H1 (cell line): Measurements from ENCODE around the gene TNRC6C. TPM values are rescaled to one million over a fixed set of nuclear protein-coding genes. Genes with fewer than 3 reads are reported as not detected.

Experiments
- CTCF ChIA-PET: fragments of 300-600 bp; sonication (Branson Sonifier 250); formaldehyde crosslinking; loops from one replicate; lab custom pipeline; 2021; ENCODE audit not compliant: partially characterized antibody; lab: Charles Lee
- POLR2A ChIA-PET: fragments of 300-600 bp; sonication (Branson Sonifier 250); formaldehyde crosslinking; loops from one replicate; lab custom pipeline; 2021; ENCODE audit warnings: inconsistent platforms; ENCODE audit not compliant: partially characterized antibody; lab: Charles Lee
- DNase-seq, 2 experiments: peaks; one replicate each; pipeline versions ENCODE4 v3.0.0 to v3.0.0-alpha.2; 2010 to 2022; ENCODE audit warnings: low spot score in 2 of 2, low read depth in 1 of 2, mixed read lengths in 1 of 2
- FAIRE-seq: peaks from 2 replicates; lab custom pipeline; 2011; peaks lifted over from hg19 to GRCh38; lab: Jason Lieb, UNC
- H2AFZ ChIP-seq: 2 replicates; pipeline ENCODE4 v1.8.1; 2012; ENCODE audit warnings: low read length, inconsistent platforms
- H2AK5ac ChIP-seq: 2 replicates; pipeline ENCODE4 v1.6.1; 2013; ENCODE audit warnings: low read depth, low read length
- H2BK120ac ChIP-seq: replicated peaks from 2 replicates; pipeline ENCODE3; 2013; ENCODE audit warnings: low read depth, low read length, inconsistent platforms
- H2BK12ac ChIP-seq: 2 replicates; pipeline ENCODE4 v1.6.1; 2013; ENCODE audit warnings: low read depth, low read length
- H2BK15ac ChIP-seq: 2 replicates; pipeline ENCODE4 v1.6.1; 2013; ENCODE audit warnings: low read length
- H2BK20ac ChIP-seq: 2 replicates; pipeline ENCODE4 v1.6.1; 2013; ENCODE audit warnings: low read length
- H2BK5ac ChIP-seq: 2 replicates; pipeline ENCODE4 v1.6.1; 2013; ENCODE audit warnings: low read depth, low read length
- H3K14ac ChIP-seq: 2 replicates; pipeline ENCODE4 v1.6.1; 2013; ENCODE audit warnings: inconsistent platforms; ENCODE audit not compliant: insufficient read length
- H3K18ac ChIP-seq: 2 replicates; pipeline ENCODE4 v1.6.1; 2013; ENCODE audit warnings: low read length; ENCODE audit errors: extremely low read depth
- H3K23ac ChIP-seq: 2 replicates; pipeline ENCODE4 v1.6.1; 2013; ENCODE audit warnings: inconsistent platforms; ENCODE audit not compliant: insufficient read length
- H3K23me2 ChIP-seq: 2 replicates; pipeline ENCODE4 v1.6.1; 2013; ENCODE audit warnings: low read depth, low read length
- H3K27ac ChIP-seq: 2 replicates; pipeline ENCODE4 v1.6.1; 2011; ENCODE audit warnings: low read depth, low read length, inconsistent platforms
- H3K27me3 ChIP-seq, 4 experiments: replicated peaks in 1 of 4; 1 replicate in 1 of 4; 2 replicates in 3 of 4; pipeline versions ENCODE4 v1.6.1 to v1.8.1; 2011 to 2013; ENCODE audit warnings: low read length in 3 of 4, mild to moderate bottlenecking in 3 of 4, inconsistent platforms in 2 of 4, mixed read lengths in 2 of 4, moderate library complexity in 1 of 4; ENCODE audit not compliant: control insufficient read depth in 3 of 4, insufficient read depth in 3 of 4; ENCODE audit errors: extremely low read depth in 1 of 4
- H3K36me3 ChIP-seq, 4 experiments: 2 replicates each; pipeline versions ENCODE4 v1.6.1 to v1.8.1; 2011 to 2013; ENCODE audit warnings: mild to moderate bottlenecking in 4 of 4, low read length in 3 of 4, moderate library complexity in 2 of 4, control low read depth in 1 of 4, inconsistent platforms in 1 of 4; ENCODE audit not compliant: insufficient read depth in 4 of 4, control insufficient read depth in 2 of 4
- H3K4ac ChIP-seq: replicated peaks from 2 replicates; pipeline ENCODE3; 2013; ENCODE audit warnings: low read length, low read depth, mixed read lengths, inconsistent platforms; ENCODE audit not compliant: insufficient read length
- H3K4me1 ChIP-seq, 4 experiments: replicated peaks in 1 of 4; 1 replicate in 1 of 4; 2 replicates in 3 of 4; pipeline versions ENCODE4 v1.6.1 to v1.8.1; 2011 to 2013; ENCODE audit warnings: low read length in 3 of 4, inconsistent platforms in 2 of 4, mixed read lengths in 1 of 4; ENCODE audit not compliant: insufficient read depth in 4 of 4, control insufficient read depth in 3 of 4
- H3K4me2 ChIP-seq, 2 experiments: 2 replicates each; pipeline versions ENCODE4 v1.6.1 to v1.8.1; 2011 to 2013; ENCODE audit warnings: low read depth in 2 of 2, low read length in 2 of 2, control low read depth in 1 of 2, inconsistent platforms in 1 of 2, mild to moderate bottlenecking in 1 of 2; ENCODE audit not compliant: insufficient read depth in 1 of 2
- H3K4me3 ChIP-seq, 4 experiments: fragments of 200-600, 300-600 bp in 1 of 4; sonication (generic), shearing (Covaris generic), sonication (Bioruptor Twin) in 1 of 4; 2 replicates each; pipeline versions ENCODE4 v1.5.1 to v1.8.1; 2011 to 2016; ENCODE audit warnings: low read length in 4 of 4, low read depth in 3 of 4, control low read depth in 2 of 4, inconsistent platforms in 2 of 4, mild to moderate bottlenecking in 2 of 4, mixed read lengths in 1 of 4, moderate library complexity in 1 of 4; ENCODE audit not compliant: insufficient read depth in 2 of 4; ENCODE audit errors: extremely low read depth in 1 of 4
- H3K56ac ChIP-seq: replicated peaks from 2 replicates; pipeline ENCODE3; 2013; ENCODE audit warnings: low read depth, mild to moderate bottlenecking, mixed read lengths, low read length, inconsistent platforms; ENCODE audit not compliant: insufficient read length
- H3K79me1 ChIP-seq: 2 replicates; pipeline ENCODE4 v1.6.1; 2013; ENCODE audit warnings: low read depth, low read length, control low read depth
- H3K79me2 ChIP-seq, 2 experiments: 2 replicates each; pipeline versions ENCODE4 v1.6.1 to v1.8.1; 2012 to 2013; ENCODE audit warnings: low read length in 2 of 2, mild to moderate bottlenecking in 2 of 2, inconsistent platforms in 1 of 2; ENCODE audit not compliant: insufficient read depth in 2 of 2, control insufficient read depth in 1 of 2
- H3K9ac ChIP-seq, 4 experiments: replicated peaks in 1 of 4; 1 replicate in 1 of 4; 2 replicates in 3 of 4; pipeline versions ENCODE4 v1.6.1 to v1.8.1; 2011 to 2013; ENCODE audit warnings: low read depth in 3 of 4, low read length in 3 of 4, control low read depth in 2 of 4, mild to moderate bottlenecking in 2 of 4, moderate library complexity in 2 of 4, inconsistent platforms in 1 of 4; ENCODE audit errors: extremely low read depth in 1 of 4
- H3K9me3 ChIP-seq, 2 experiments: 2 replicates each; pipeline versions ENCODE4 v1.6.1 to v1.8.1; 2012 to 2013; ENCODE audit warnings: mild to moderate bottlenecking in 2 of 2, moderate library complexity in 2 of 2, control low read depth in 1 of 2, inconsistent platforms in 1 of 2, low read depth in 1 of 2, low read length in 1 of 2, mixed read lengths in 1 of 2; ENCODE audit not compliant: insufficient read depth in 2 of 2
- H4K20me1 ChIP-seq, 2 experiments: replicated peaks in 1 of 2; 2 replicates each; pipeline versions ENCODE3 to v1.8.1; 2011 to 2013; ENCODE audit warnings: inconsistent platforms in 2 of 2, low read length in 2 of 2, mild to moderate bottlenecking in 1 of 2; ENCODE audit not compliant: insufficient read depth in 2 of 2, control insufficient read depth in 1 of 2
- H4K5ac ChIP-seq: 2 replicates; pipeline ENCODE4 v1.6.1; 2013; ENCODE audit warnings: low read length, low read depth, mixed read lengths, inconsistent platforms; ENCODE audit not compliant: insufficient read length
- H4K8ac ChIP-seq: 2 replicates; pipeline ENCODE4 v1.8.0; 2013; ENCODE audit warnings: mild to moderate bottlenecking, moderate library complexity, low read length, inconsistent platforms; ENCODE audit not compliant: insufficient read depth; ENCODE audit errors: extremely low read depth
- H4K91ac ChIP-seq: replicated peaks from 2 replicates; pipeline ENCODE3; 2013; ENCODE audit warnings: low read length, mixed read lengths, inconsistent platforms; ENCODE audit not compliant: insufficient read length
- CEBPB ChIP-seq: IDR thresholded peaks from 2 replicates; pipeline ENCODE4 v1.6.1; 2012; ENCODE audit warnings: low read depth, low read length
- CHD1 ChIP-seq: IDR thresholded peaks from 2 replicates; pipeline ENCODE4 v1.6.1; 2012; ENCODE audit warnings: low read depth, low read length, improper control_type of control experiment
- JUN ChIP-seq: IDR thresholded peaks from 2 replicates; pipeline ENCODE4 v1.6.1; 2011; ENCODE audit warnings: low read depth, mild to moderate bottlenecking, improper control_type of control experiment, low read length
- KDM5A ChIP-seq: fragments of 200-600 bp; IDR thresholded peaks from 2 replicates; pipeline ENCODE4 v1.7.1; 2012; ENCODE audit warnings: mild to moderate bottlenecking, low read length, inconsistent platforms, mixed read lengths
- POLR2A ChIP-seq, 2 experiments: IDR thresholded peaks; 1 replicate in 1 of 2; 2 replicates in 1 of 2; pipeline ENCODE4 v1.6.1; 2011; ENCODE audit warnings: low read depth in 2 of 2, low read length in 2 of 2, mild to moderate bottlenecking in 2 of 2; ENCODE audit errors: control extremely low read depth in 1 of 2
- POLR2AphosphoS5 ChIP-seq: IDR thresholded peaks from 2 replicates; pipeline ENCODE4 v1.6.1; 2011; ENCODE audit warnings: low read depth, low read length
- RFX5 ChIP-seq: IDR thresholded peaks from 2 replicates; pipeline ENCODE4 v1.6.1; 2011; ENCODE audit warnings: low read depth, low read length, improper control_type of control experiment, borderline replicate concordance
- RXRA ChIP-seq: IDR thresholded peaks from 2 replicates; pipeline ENCODE4 v1.6.1; 2011; ENCODE audit warnings: low read depth, mild to moderate bottlenecking, low read length, moderate library complexity; ENCODE audit not compliant: insufficient read depth
- SIX5 ChIP-seq: IDR thresholded peaks from 2 replicates; pipeline ENCODE4 v1.6.1; 2011; ENCODE audit warnings: mild to moderate bottlenecking, low read depth, low read length
- SP2 ChIP-seq: IDR thresholded peaks from 2 replicates; pipeline ENCODE4 v1.6.1; 2012; ENCODE audit warnings: mild to moderate bottlenecking, low read length, inconsistent platforms
- SP4 ChIP-seq: IDR thresholded peaks from 2 replicates; pipeline ENCODE4 v1.6.1; 2012; ENCODE audit warnings: low read length, inconsistent platforms
- TAF1 ChIP-seq: IDR thresholded peaks from 2 replicates; pipeline ENCODE4 v1.6.1; 2011; ENCODE audit warnings: mild to moderate bottlenecking, low read depth, low read length
- TEAD4 ChIP-seq: IDR thresholded peaks from 2 replicates; pipeline ENCODE4 v1.6.1; 2012; ENCODE audit warnings: low read depth, low read length, inconsistent platforms, mixed read lengths
- WGBS, 2 experiments: shearing (Covaris generic) in 1 of 2; methylation state at CpG; one replicate each; pipeline versions ENCODE4 v1.1.6 to v1.1.7; 2013 to 2015; ENCODE audit warnings: low lambda C conversion rate in 2 of 2, mixed read lengths in 2 of 2, inconsistent platforms in 1 of 2, low coverage in 1 of 2, missing lambda C conversion rate in 1 of 2; ENCODE audit not compliant: insufficient replicate concordance in 2 of 2, insufficient coverage in 1 of 2, insufficient read length in 1 of 2; ENCODE audit errors: extremely low coverage in 1 of 2, missing lambda C conversion rate in 1 of 2; 5-methylcytosine and 5-hydroxymethylcytosine counted together
- polyA plus RNA-seq, 7 experiments: library from polyadenylated mRNA; depleted of rRNA in 3 of 7; stranded (reverse) in 5 of 7; unstranded in 2 of 7; fragments of >200 nt in 5 of 7; fragments of 200-250 nt in 2 of 7; gene quantifications; 1 replicate in 5 of 7; 2 replicates in 1 of 7; 4 replicates in 1 of 7; pipeline versions ENCODE4 v1.2.1 to v1.2.3, GENCODE V29; 2011 to 2013; ENCODE audit warnings: missing spikeins in 2 of 7, mixed read lengths in 2 of 7
- total RNA-seq: library from RNA; stranded (reverse); fragmentation: NEBNext Ultra II Directional; extraction: Animal tissue kit (Norgen Biotek cat#: 25700); gene quantifications from 2 replicates; pipeline ENCODE4 v1.2.1, GENCODE V29; 2021

TNRC6C gene
- total and polyA plus RNA-seq, 2 of the 8 experiments (the other 6 are each of a cell fraction or from before 2014, with no cell fraction given): 2.8 to 28.9 TPM

DNA sequence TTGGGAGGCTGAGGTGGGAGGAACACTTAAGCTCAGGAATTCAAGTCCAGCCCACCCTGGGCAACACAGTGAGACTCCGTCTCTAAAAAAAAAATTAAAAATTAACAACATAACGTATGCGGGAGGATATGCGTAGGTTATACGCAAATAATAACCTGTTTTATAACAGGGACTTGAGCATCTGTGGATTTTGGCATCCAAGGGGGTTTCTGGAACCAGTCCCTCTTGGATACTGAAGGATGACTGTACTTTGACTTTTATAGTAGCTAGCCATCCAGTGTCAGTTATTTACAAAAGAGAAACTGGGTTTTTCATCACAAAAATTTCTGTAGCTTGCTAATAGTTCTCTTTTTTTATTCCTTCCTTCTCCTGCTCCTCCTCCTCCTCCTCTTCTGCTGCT lies 64.5 kb downstream of the TNRC6C start:
- H4K8ac ChIP-seq: no peak overlapping the region
- no peak overlapping the region for H2BK20ac ChIP-seq
- no peak overlapping the region for H3K9ac ChIP-seq
- no peak for DNase-seq
- no peak overlapping the region for H2BK15ac ChIP-seq
- H3K79me1 ChIP-seq: no peaks in the 10 kb centered on the region
- H3K27ac ChIP-seq: no peak overlapping the region
- no peaks in the 10 kb centered on the region for H3K79me2 ChIP-seq
- H2AFZ ChIP-seq: no peak overlapping the region
- no peak overlapping the region for H3K56ac ChIP-seq
- CTCF ChIA-PET: interaction anchor here (0.6 to 2.7 kb wide), 7 partner anchors 9 to 494 kb away, joined by 3 to 19 read pairs (median 3); no protein-coding TSS in a partner anchor
- FAIRE-seq: no peak
- no peaks in the 10 kb centered on the region for H3K27me3 ChIP-seq
- H3K23me2 ChIP-seq: no peaks in the 10 kb centered on the region
- no peak overlapping the region for H2BK5ac ChIP-seq
- no peaks in the 10 kb centered on the region for H3K36me3 ChIP-seq
- H3K18ac ChIP-seq: no peak overlapping the region
- POLR2A ChIA-PET: no interaction called here
- no peaks in the 10 kb centered on the region for H3K9me3 ChIP-seq
- no peak overlapping the region for H3K14ac ChIP-seq
- no peak overlapping the region for H3K4ac ChIP-seq
- no peak overlapping the region for H3K4me2 ChIP-seq
- H2BK120ac ChIP-seq: no peak overlapping the region
- H3K4me1 ChIP-seq: no peaks in the 10 kb centered on the region; a peak in 1 of 7 replicates
- no peak overlapping the region for H3K23ac ChIP-seq
- TF ChIP-seq RXRA: no peak
- no peak for TF ChIP-seq SP4
- no peak for TF ChIP-seq SIX5
- no peak for TF ChIP-seq RFX5
- no peak for TF ChIP-seq POLR2AphosphoS5
- no peak for TF ChIP-seq JUN
- TF ChIP-seq CHD1: no peak
- no peak for TF ChIP-seq TAF1
- no peak for TF ChIP-seq KDM5A
- no peak for TF ChIP-seq SP2
- no peak for TF ChIP-seq TEAD4
- TF ChIP-seq CEBPB: no peak
- no peak for TF ChIP-seq POLR2A (IDR thresholded peaks at IDR 0.05; ENCODE audit: control extremely low read depth in 1 of 2, low read depth in 2 of 2, low read length in 2 of 2)
- no peak overlapping the region for H4K91ac ChIP-seq
- WGBS, 2 experiments: 94% methylated on average over 5 of the region's 5 CpGs; no CpG with 5 or more reads in 1 of the 2 experiments
- no peak overlapping the region for H2AK5ac ChIP-seq
- H2BK12ac ChIP-seq: no peak overlapping the region
- H3K4me3 ChIP-seq: no peak overlapping the region
- no peak overlapping the region for H4K5ac ChIP-seq
- peaks cover 0 to 2% of the 10 kb centered on the region in 2 experiments for H4K20me1 ChIP-seq
